NCI-H2171 (cell line): ENCODE results near the gene KLHL3.

Experiments
- DNase-seq: peaks from one replicate; lab custom pipeline; 2025; lab: John Stamatoyannopoulos, UW

Gene KLHL3

GRCh38 chr5:137580030-137580429 is 155.9 kb downstream of the KLHL3 start:
- no peak for DNase-seq

GRCh38 chr5:137575847-137576246 is 160.0 kb downstream of the KLHL3 start:
- DNase-seq: no peak

- DNase-seq: no peak
These were observed 160.7 kb downstream of the KLHL3 start for GRCh38 chr5:137575211-137575610.

- no peak for DNase-seq
These were observed 162.5 kb downstream of the KLHL3 start for GRCh38 chr5:137573376-137573775.

- no peak for DNase-seq
These were observed 163.7 kb downstream of the KLHL3 start for GRCh38 chr5:137572042-137572695.

GRCh38 chr5:137570070-137570469 is 165.8 kb downstream of the KLHL3 start:
- DNase-seq: no peak
